Hepatic stellate cell (primary cell): ENCODE results near the gene CCDC106.

ENCODE experiments used
- DNase-seq: peaks from one replicate; pipeline ENCODE4 v3.0.0; 2011; ENCODE audit warnings: low spot score

Gene CCDC106

GRCh38 chr19:55669418-55670279 is 21.6 kb downstream of the CCDC106 start:
- no peak for DNase-seq

- no peak for DNase-seq
Observed at GRCh38 chr19:55670280-55671053, 22.5 kb downstream of the CCDC106 start.

- no peak for DNase-seq
Observed at GRCh38 chr19:55671054-55671378, 23.0 kb downstream of the CCDC106 start.

GRCh38 chr19:55672418-55672817 is 24.4 kb downstream of the CCDC106 start:
- peak; percentile 93 for DNase-seq

GRCh38 chr19:55673465-55673864 is 25.5 kb downstream of the CCDC106 start:
- no peak for DNase-seq

- DNase-seq: no peak
Observed at GRCh38 chr19:55673889-55674288, 25.9 kb downstream of the CCDC106 start.

GRCh38 chr19:55674459-55674840 is 26.4 kb downstream of the CCDC106 start:
- no peak for DNase-seq

- peak; percentile 98 for DNase-seq
Observed at GRCh38 chr19:55674841-55675660, 27.0 kb downstream of the CCDC106 start, which contains the start of gene EPN1. EPN1 (plus strand) TSS chr19:55675226; CDS start chr19:55678628, 3,402 bp downstream.

- DNase-seq: no peak
Observed at GRCh38 chr19:55675661-55676354, 27.8 kb downstream of the CCDC106 start.

- no peak for DNase-seq
Observed at GRCh38 chr19:55676383-55676782, 28.4 kb downstream of the CCDC106 start.

- no peak for DNase-seq
Observed at GRCh38 chr19:55676889-55677505, 29.0 kb downstream of the CCDC106 start.

- no peak for DNase-seq
Observed at GRCh38 chr19:55677572-55678028, 29.6 kb downstream of the CCDC106 start.

- no peak for DNase-seq
Observed at GRCh38 chr19:55678121-55678671, 30.2 kb downstream of the CCDC106 start.

GRCh38 chr19:55679343-55680257 is 31.6 kb downstream of the CCDC106 start:
- DNase-seq: no peak

GRCh38 chr19:55680339-55681130 is 32.5 kb downstream of the CCDC106 start:
- DNase-seq: no peak

GRCh38 chr19:55681131-55682092 is 33.4 kb downstream of the CCDC106 start:
- no peak for DNase-seq

GRCh38 chr19:55683449-55684261 is 35.6 kb downstream of the CCDC106 start:
- no peak for DNase-seq
